Psoas muscle (tissue), 8 donors: ENCODE measurements around the gene SYNRG. TPM values are rescaled to one million over a fixed set of nuclear protein-coding genes. Genes with fewer than 3 reads are reported as not detected.

Source experiments
- ATAC-seq, 4 donors: fragments of 200-7000 bp; cut with Tn5 transposase; one replicate each; pipeline ENCODE4 v1.9.1; 2020; ENCODE audit warnings: moderate library complexity in 3 of 4, mild to moderate bottlenecking in 2 of 4
- DNase-seq, 2 donors: peaks; one replicate each; pipeline ENCODE4 v3.0.0-alpha.2; 2020
- H3K27ac ChIP-seq: fragments of 200-600 bp; one replicate; pipeline ENCODE4 v1.8.0; 2022
- H3K27me3 ChIP-seq, 3 donors: fragments of 200-600 bp in 1 of 3; one replicate each; pipeline versions ENCODE4 v1.6.1 to v1.8.0; 2013 to 2022; ENCODE audit warnings: low read length in 2 of 3, mild to moderate bottlenecking in 2 of 3, moderate library complexity in 1 of 3; ENCODE audit not compliant: insufficient read depth in 3 of 3
- H3K36me3 ChIP-seq, 2 donors: fragments of 200-600 bp in 1 of 2; one replicate each; pipeline versions ENCODE4 v1.6.1 to v1.8.0; 2013 to 2022; ENCODE audit warnings: low read depth in 1 of 2, mild to moderate bottlenecking in 1 of 2, moderate library complexity in 1 of 2; ENCODE audit not compliant: insufficient read depth in 1 of 2
- H3K4me1 ChIP-seq: fragments of 200-600 bp; one replicate; pipeline ENCODE4 v1.8.0; 2022
- H3K4me3 ChIP-seq: fragments of 200-600 bp; one replicate; pipeline ENCODE4 v1.8.0; 2022; ENCODE audit warnings: mild to moderate bottlenecking
- H3K9me3 ChIP-seq: fragments of 200-600 bp; one replicate; pipeline ENCODE4 v1.8.0; 2022
- CTCF ChIP-seq: fragments of 200-600 bp; IDR thresholded peaks from one replicate; pipeline ENCODE4 v1.8.0; 2022; ENCODE audit warnings: antibody characterized with exemption
- WGBS, 3 donors: extraction: QIAGEN DNeasy Blood & Tissue Kit; methylation state at CpG; one replicate each; pipeline versions ENCODE4 v1.1.6 to v1.1.7; 2013; 5-methylcytosine and 5-hydroxymethylcytosine counted together
- intact Hi-C, 2 donors: fragments of 100-400 bp; cut with DNase I; formaldehyde crosslinking; loops; one replicate each; pipeline versions ENCODE4 v1.11.0 to v1.14.2; 2022
- polyA plus RNA-seq, 3 donors: library from polyadenylated mRNA; stranded (reverse); fragments of 200-250 nt; gene quantifications; one replicate each; pipeline ENCODE4 v1.2.3, GENCODE V29; 2013
- total RNA-seq, 4 donors: library from RNA; stranded (reverse); fragmentation: NEBNext Ultra II Directional in 2 of 4; extraction: Animal tissue kit (Norgen Biotek cat#: 25700) in 2 of 4; gene quantifications; one replicate each; pipeline versions ENCODE4 v1.2.1 to v1.2.4, GENCODE V29; 2021 to 2023
- donor health status: healthy with polysubstance abuse.
- donor health status: DM: no; HTN: no; CAD: no; lungs with moderate emphysema.
- donor health status: Bipolar disorder and iron deficiency.
- donor health status: healthy.
- donor health status: DM: yes; HTN: yes; CAD: no.
- donor health status: DM: no; HTN: no; CAD: no.
- donor health status: DM: no; HTN: no; CAD: no.
- donor health status: DM: yes; HTN: yes; CAD: no.

SYNRG gene
- total and polyA plus RNA-seq, 7 donors: 5.1 to 43.1 (median 30.3) TPM

- Histone ChIP-seq H3K36me3 (peaks cover 18 to 71% of the 10 kb centered on the region in 2 donors), H3K9me3 (no peaks in the 10 kb centered on the region), H3K4me3 (no peak overlapping the region), H3K27ac (no peak overlapping the region), H3K27me3 (no peaks in the 10 kb centered on the region), H3K4me1 (peaks cover 17% of the 10 kb centered on the region)
- intact Hi-C loops: no loop called here
- DNase-seq: peak; percentile 60 to 80
- peak in 2 of 4 donors; percentile 36 to 48 for ATAC-seq
- WGBS, 3 donors: 45 to 68% (median 50%) methylated on average over 2 of the region's 2 CpGs
- TF ChIP-seq CTCF: no peak
These were observed 131.0 kb downstream of the SYNRG start for GRCh38 chr17:37478187-37478586.

GRCh38 chr17:37476431-37477120 is 132.6 kb downstream of the SYNRG start:
- Histone ChIP-seq H3K9me3 (no peaks in the 10 kb centered on the region), H3K36me3 (peaks cover 22 to 87% of the 10 kb centered on the region in 2 donors), H3K27me3 (no peaks in the 10 kb centered on the region), H3K4me3 (no peak overlapping the region), H3K4me1 (peaks cover 17% of the 10 kb centered on the region), H3K27ac (peak overlapping the region; percentile 57)
- intact Hi-C loops: no loop called here
- ATAC-seq: peak; percentile 73 to 93 (median 88)
- 37 to 59% (median 41%) methylated on average over 4 of the region's 4 CpGs for WGBS, 3 donors
- DNase-seq: no peak
- no peak for TF ChIP-seq CTCF

GRCh38 chr17:37475731-37476420 is 133.3 kb downstream of the SYNRG start:
- intact Hi-C loops: no loop called here
- no peak for TF ChIP-seq CTCF
- Histone ChIP-seq H3K27me3 (no peaks in the 10 kb centered on the region), H3K4me1 (peaks cover 17% of the 10 kb centered on the region), H3K4me3 (no peak overlapping the region), H3K9me3 (no peaks in the 10 kb centered on the region), H3K36me3 (peaks cover 22 to 94% of the 10 kb centered on the region in 2 donors), H3K27ac (peak overlapping the region; percentile 57)
- DNase-seq: no peak
- 87 to 91% (median 88%) methylated on average over 1 of the region's 1 CpG for WGBS, 3 donors
- ATAC-seq: peak in 1 of 4 donors; percentile 9

GRCh38 chr17:37470181-37470580 is 139.0 kb downstream of the SYNRG start:
- no peak overlapping the region for H3K27ac ChIP-seq
- H3K4me1 ChIP-seq: no peaks in the 10 kb centered on the region
- 83 to 92% (median 83%) methylated on average over 7 of the region's 7 CpGs for WGBS, 3 donors
- H3K9me3 ChIP-seq: no peaks in the 10 kb centered on the region
- intact Hi-C loops: no loop called here
- H3K27me3 ChIP-seq: no peaks in the 10 kb centered on the region
- no peak for DNase-seq
- no peak for ATAC-seq
- H3K36me3 ChIP-seq: peaks cover 17 to 100% of the 10 kb centered on the region in 2 donors
- H3K4me3 ChIP-seq: no peak overlapping the region
- TF ChIP-seq CTCF: no peak
